H9 (cell line): ENCODE data around the gene THOC5. TPM values are rescaled to one million over a fixed set of nuclear protein-coding genes. Genes with fewer than 3 reads are reported as not detected.
"Not testable (repeated sequence)": the region's sequence is repeated elsewhere in the genome, so short reads cannot be mapped to it uniquely, and the experiment has no call there.

Source experiments
- DNase-seq: peaks from one replicate; pipeline ENCODE4 v3.0.0-alpha.2; 2017
- H2AFZ ChIP-seq: one replicate; pipeline ENCODE4 v1.6.1; 2013; ENCODE audit warnings: mild to moderate bottlenecking, low read length, control low read depth, moderate library complexity
- H2AK5ac ChIP-seq: 2 replicates; pipeline ENCODE4 v1.6.1; 2013; ENCODE audit warnings: low read length, control low read depth, mixed read lengths; ENCODE audit not compliant: insufficient read length
- H2BK120ac ChIP-seq: one replicate; pipeline ENCODE4 v1.6.1; 2013; ENCODE audit warnings: low read depth, mild to moderate bottlenecking, low read length, control low read depth, inconsistent platforms; ENCODE audit not compliant: poor library complexity, severe bottlenecking
- H2BK12ac ChIP-seq: 2 replicates; pipeline ENCODE4 v1.6.1; 2013; ENCODE audit warnings: low read length, control low read depth, mixed read lengths, low read depth; ENCODE audit not compliant: insufficient read length
- H2BK15ac ChIP-seq: 2 replicates; pipeline ENCODE4 v1.6.1; 2013; ENCODE audit warnings: low read depth, low read length, control low read depth
- H2BK20ac ChIP-seq: one replicate; pipeline ENCODE4 v1.6.1; 2013; ENCODE audit warnings: low read depth, mild to moderate bottlenecking, low read length, control low read depth, inconsistent platforms; ENCODE audit not compliant: poor library complexity, severe bottlenecking
- H2BK5ac ChIP-seq: 2 replicates; pipeline ENCODE4 v1.6.1; 2013; ENCODE audit warnings: low read length, control low read depth, mixed read lengths; ENCODE audit not compliant: insufficient read length
- H3K14ac ChIP-seq: 2 replicates; pipeline ENCODE4 v1.6.1; 2013; ENCODE audit warnings: low read length, control low read depth; ENCODE audit not compliant: insufficient read depth
- H3K18ac ChIP-seq: 2 replicates; pipeline ENCODE4 v1.6.1; 2013; ENCODE audit warnings: low read depth, mild to moderate bottlenecking, mixed read lengths, low read length, control low read depth; ENCODE audit not compliant: insufficient read length
- H3K23ac ChIP-seq: 2 replicates; pipeline ENCODE4 v1.6.1; 2013; ENCODE audit warnings: low read length, control low read depth, mixed read lengths, low read depth; ENCODE audit not compliant: insufficient read length
- H3K23me2 ChIP-seq: 2 replicates; pipeline ENCODE4 v1.6.1; 2013; ENCODE audit warnings: low read depth, mild to moderate bottlenecking, mixed read lengths, low read length, control low read depth; ENCODE audit not compliant: insufficient read length, poor library complexity, severe bottlenecking
- H3K27ac ChIP-seq: 2 replicates; pipeline ENCODE4 v1.5.1; 2013; ENCODE audit warnings: low read length, control low read depth, mixed read lengths, low read depth; ENCODE audit not compliant: insufficient read length
- H3K27me3 ChIP-seq: 2 replicates; pipeline ENCODE4 v1.6.1; 2013; ENCODE audit warnings: low read length, control low read depth, inconsistent platforms; ENCODE audit not compliant: insufficient read depth
- H3K4ac ChIP-seq: 2 replicates; pipeline ENCODE4 v1.6.1; 2013; ENCODE audit warnings: low read depth, mild to moderate bottlenecking, control low read depth, inconsistent platforms, low read length, moderate library complexity
- H3K4me1 ChIP-seq: 2 replicates; pipeline ENCODE4 v1.6.1; 2013; ENCODE audit warnings: low read length, control low read depth, inconsistent platforms; ENCODE audit not compliant: insufficient read depth
- H3K4me2 ChIP-seq: 2 replicates; pipeline ENCODE4 v1.6.1; 2013; ENCODE audit warnings: low read length, control low read depth, mixed read lengths; ENCODE audit not compliant: insufficient read length, insufficient read depth
- H3K56ac ChIP-seq: 2 replicates; pipeline ENCODE4 v1.6.1; 2013; ENCODE audit warnings: low read depth, mild to moderate bottlenecking, mixed read lengths, low read length, control low read depth; ENCODE audit not compliant: insufficient read length
- H3K79me1 ChIP-seq: 2 replicates; pipeline ENCODE4 v1.6.1; 2013; ENCODE audit warnings: low read depth, mild to moderate bottlenecking, moderate library complexity, low read length, control low read depth, inconsistent platforms; ENCODE audit not compliant: insufficient read depth, poor library complexity, severe bottlenecking
- H3K79me2 ChIP-seq: 2 replicates; pipeline ENCODE4 v1.6.1; 2013; ENCODE audit warnings: low read length, control low read depth, inconsistent platforms; ENCODE audit not compliant: insufficient read depth
- H3K9ac ChIP-seq: 2 replicates; pipeline ENCODE4 v1.6.1; 2013; ENCODE audit warnings: low read length, control low read depth, mixed read lengths; ENCODE audit not compliant: insufficient read length; ENCODE audit errors: extremely low read depth
- H3K9me3 ChIP-seq: one replicate; pipeline ENCODE4 v1.6.1; 2013; ENCODE audit warnings: low read depth, low read length, inconsistent platforms; ENCODE audit not compliant: control insufficient read depth
- H3T11ph ChIP-seq: one replicate; pipeline ENCODE4 v1.6.1; 2013; ENCODE audit warnings: mild to moderate bottlenecking, low read length, control low read depth, inconsistent platforms
- H4K20me1 ChIP-seq: one replicate; pipeline ENCODE4 v1.6.1; 2013; ENCODE audit not compliant: control insufficient read depth, insufficient read length, insufficient read depth
- H4K5ac ChIP-seq: 2 replicates; pipeline ENCODE4 v1.6.1; 2013; ENCODE audit warnings: low read depth, mild to moderate bottlenecking, mixed read lengths, low read length, control low read depth; ENCODE audit not compliant: insufficient read length
- H4K8ac ChIP-seq: replicated peaks from 2 replicates; pipeline ENCODE4 v1.6.1; 2013; ENCODE audit warnings: low read length, control low read depth, mixed read lengths, low read depth; ENCODE audit not compliant: insufficient read length
- H4K91ac ChIP-seq: 2 replicates; pipeline ENCODE4 v1.6.1; 2013; ENCODE audit warnings: low read depth, mild to moderate bottlenecking, moderate library complexity, mixed read lengths, low read length, control low read depth; ENCODE audit not compliant: insufficient read length
- H3K27ac Mint-ChIP-seq, 3 experiments: 2 replicates in 2 of 3; 3 replicates in 1 of 3; pipeline ENCODE4 v1.8.0; 2020 to 2021; ENCODE audit warnings: mixed read lengths in 3 of 3, mild to moderate bottlenecking in 1 of 3, moderate library complexity in 1 of 3
- H3K27me3 Mint-ChIP-seq: 2 replicates; pipeline ENCODE4 v1.8.0; 2021; ENCODE audit warnings: low read depth, mild to moderate bottlenecking, moderate library complexity, mixed read lengths
- H3K36me3 Mint-ChIP-seq, 3 experiments: 2 replicates in 2 of 3; 3 replicates in 1 of 3; pipeline ENCODE4 v1.8.0; 2020 to 2021; ENCODE audit warnings: low read depth in 3 of 3, mixed read lengths in 3 of 3; ENCODE audit not compliant: insufficient read depth in 1 of 3
- H3K4me1 Mint-ChIP-seq, 2 experiments: 2 replicates each; pipeline ENCODE4 v1.8.0; 2020; ENCODE audit warnings: mixed read lengths in 2 of 2
- H3K4me3 Mint-ChIP-seq, 2 experiments: 2 replicates in 1 of 2; 3 replicates in 1 of 2; pipeline ENCODE4 v1.8.0; 2020 to 2021; ENCODE audit warnings: mild to moderate bottlenecking in 2 of 2, mixed read lengths in 2 of 2, moderate library complexity in 1 of 2
- H3K9me3 Mint-ChIP-seq, 2 experiments: 2 replicates in 1 of 2; 3 replicates in 1 of 2; pipeline ENCODE4 v1.8.0; 2020; ENCODE audit warnings: mild to moderate bottlenecking in 2 of 2, mixed read lengths in 2 of 2, moderate library complexity in 1 of 2
- WGBS: extraction: QIAGEN DNeasy Blood & Tissue Kit; methylation state at CpG from one replicate; pipeline ENCODE4 v1.1.7; 2013; ENCODE audit warnings: missing lambda C conversion rate, low lambda C conversion rate, mixed read lengths; ENCODE audit not compliant: insufficient read length; ENCODE audit errors: extremely low coverage; 5-methylcytosine and 5-hydroxymethylcytosine counted together
- total RNA-seq: library from RNA; stranded (reverse); gene quantifications from 2 replicates; pipeline ENCODE4 v1.2.1, GENCODE V29; 2021
- TF ChIP-seq, protein P1 (sequence below): fragments of 200-600 bp; sonication (generic); conservative IDR thresholded peaks from 3 replicates; pipeline ENCODE4 v1.8.0; 2021; ENCODE audit warnings: antibody characterized with exemption, mild to moderate bottlenecking

Gene THOC5
- total RNA-seq, 1 experiment from 2014 or later = 71.8 TPM

DNA sequence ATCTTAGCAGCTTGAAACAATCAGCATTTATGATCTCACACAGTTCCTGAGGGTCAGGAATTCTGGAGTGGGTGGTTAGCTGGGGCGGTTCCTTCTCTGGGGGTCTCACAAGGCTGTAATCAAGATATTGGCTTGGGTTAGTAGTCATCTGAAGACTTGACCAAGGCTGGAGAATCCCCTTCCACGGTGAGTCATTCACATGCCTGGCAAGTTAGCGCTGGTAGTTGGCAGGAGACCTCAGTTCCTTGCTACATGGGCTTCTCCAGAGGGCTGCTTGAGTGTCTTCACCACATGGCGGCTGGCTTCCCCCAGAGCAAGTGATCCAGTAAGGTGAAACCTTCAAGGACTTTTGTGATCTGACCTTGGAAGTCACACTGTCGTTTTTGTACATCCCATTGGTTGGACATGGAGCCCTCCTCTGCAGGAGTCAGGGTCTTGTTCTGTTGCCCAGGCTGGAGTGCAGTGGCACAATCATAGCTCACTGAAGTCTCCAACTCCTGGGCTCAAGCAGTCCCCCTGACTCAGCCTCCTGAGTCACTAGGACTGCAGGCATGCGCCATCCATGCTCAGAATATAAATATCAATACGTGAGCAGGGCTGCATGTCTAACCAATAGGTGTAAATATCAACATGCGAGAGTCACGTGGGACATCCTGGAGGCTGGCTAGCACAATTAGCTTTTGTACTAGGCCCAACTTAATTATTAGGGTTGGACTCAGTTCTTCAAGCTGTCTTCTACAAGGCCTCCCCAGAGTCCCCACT lies 34.6 kb upstream of the THOC5 start:
- H3K4me1 Mint-ChIP-seq = no peaks in the 10 kb centered on the region
- TF ChIP-seq, protein P1, sequence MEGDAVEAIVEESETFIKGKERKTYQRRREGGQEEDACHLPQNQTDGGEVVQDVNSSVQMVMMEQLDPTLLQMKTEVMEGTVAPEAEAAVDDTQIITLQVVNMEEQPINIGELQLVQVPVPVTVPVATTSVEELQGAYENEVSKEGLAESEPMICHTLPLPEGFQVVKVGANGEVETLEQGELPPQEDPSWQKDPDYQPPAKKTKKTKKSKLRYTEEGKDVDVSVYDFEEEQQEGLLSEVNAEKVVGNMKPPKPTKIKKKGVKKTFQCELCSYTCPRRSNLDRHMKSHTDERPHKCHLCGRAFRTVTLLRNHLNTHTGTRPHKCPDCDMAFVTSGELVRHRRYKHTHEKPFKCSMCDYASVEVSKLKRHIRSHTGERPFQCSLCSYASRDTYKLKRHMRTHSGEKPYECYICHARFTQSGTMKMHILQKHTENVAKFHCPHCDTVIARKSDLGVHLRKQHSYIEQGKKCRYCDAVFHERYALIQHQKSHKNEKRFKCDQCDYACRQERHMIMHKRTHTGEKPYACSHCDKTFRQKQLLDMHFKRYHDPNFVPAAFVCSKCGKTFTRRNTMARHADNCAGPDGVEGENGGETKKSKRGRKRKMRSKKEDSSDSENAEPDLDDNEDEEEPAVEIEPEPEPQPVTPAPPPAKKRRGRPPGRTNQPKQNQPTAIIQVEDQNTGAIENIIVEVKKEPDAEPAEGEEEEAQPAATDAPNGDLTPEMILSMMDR = no peak

DNA sequence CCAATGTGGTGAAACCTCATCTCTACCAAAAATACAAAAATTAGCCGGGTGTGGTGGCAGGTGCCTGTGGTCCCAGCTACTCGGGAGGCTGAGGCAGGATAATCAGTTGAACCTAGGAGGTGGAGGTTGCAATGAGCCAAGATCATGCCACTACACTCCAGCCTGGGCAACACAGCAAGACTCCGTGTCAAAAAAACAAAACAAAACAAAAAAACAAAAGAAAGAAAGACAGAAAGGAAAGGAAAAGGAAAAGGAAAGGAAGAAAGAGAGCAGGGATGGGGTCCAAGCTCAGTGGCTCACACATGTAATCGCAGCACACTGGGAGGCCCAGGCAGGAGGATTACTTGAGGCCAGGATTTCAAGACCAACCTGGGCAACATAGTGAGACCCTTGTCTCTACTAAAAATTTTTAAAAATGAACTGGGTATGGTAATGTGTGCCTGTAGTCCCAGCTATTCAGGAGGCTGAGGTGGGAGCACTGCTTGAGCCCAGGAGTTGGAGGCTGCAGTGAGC lies 32.7 kb upstream of the THOC5 start:
- H3K23ac ChIP-seq, H3K4me3 Mint-ChIP-seq, H2BK120ac ChIP-seq, H3K18ac ChIP-seq, H3K79me1 ChIP-seq, H4K91ac ChIP-seq, H2AFZ ChIP-seq, H3K27me3 ChIP-seq, H2BK5ac ChIP-seq, H4K20me1 ChIP-seq, H3K9ac ChIP-seq, H4K5ac ChIP-seq, H3K4ac ChIP-seq, H3K27ac Mint-ChIP-seq, H3K27me3 Mint-ChIP-seq, H3K23me2 ChIP-seq, H3K27ac ChIP-seq, H4K8ac ChIP-seq, H2BK20ac ChIP-seq, H3T11ph ChIP-seq, H3K79me2 ChIP-seq, H3K56ac ChIP-seq, H3K36me3 Mint-ChIP-seq, H2BK12ac ChIP-seq, H3K14ac ChIP-seq, H3K9me3 ChIP-seq, H2BK15ac ChIP-seq, DNase-seq, H3K4me2 ChIP-seq, H3K4me1 ChIP-seq, H2AK5ac ChIP-seq, H3K9me3 Mint-ChIP-seq: not testable (repeated sequence)
- H3K4me1 Mint-ChIP-seq = peaks cover 13 to 15% of the 10 kb centered on the region in 2 experiments
- WGBS = no CpG with 5 or more reads among the region's 4 CpGs

More for the DNA sequence above, 34.6 kb upstream of the THOC5 start:
- H2AK5ac ChIP-seq = no peak overlapping the region
- H3K36me3 Mint-ChIP-seq = no peaks in the 10 kb centered on the region
- no peaks in the 10 kb centered on the region for H3K27me3 ChIP-seq
- H2BK12ac ChIP-seq = no peak overlapping the region
- no peaks in the 10 kb centered on the region for H3K9me3 ChIP-seq
- no peak overlapping the region for H3K14ac ChIP-seq
- H3K18ac ChIP-seq = no peak overlapping the region
- H3T11ph ChIP-seq = no peak overlapping the region
- no peak overlapping the region for H2BK5ac ChIP-seq
- no peak overlapping the region for H2BK120ac ChIP-seq
- no peak overlapping the region for H4K5ac ChIP-seq
- no peaks in the 10 kb centered on the region for H3K27me3 Mint-ChIP-seq
- H3K9me3 Mint-ChIP-seq = no peaks in the 10 kb centered on the region
- H3K79me1 ChIP-seq = no peaks in the 10 kb centered on the region
- H4K8ac ChIP-seq = no peak overlapping the region
- H3K9ac ChIP-seq = no peak overlapping the region
- no peak overlapping the region for H4K91ac ChIP-seq
- no peaks in the 10 kb centered on the region for H3K23me2 ChIP-seq
- H3K79me2 ChIP-seq = no peaks in the 10 kb centered on the region
- no peak overlapping the region for H3K27ac ChIP-seq
- no peak overlapping the region for H2BK15ac ChIP-seq
- no peak overlapping the region for H2BK20ac ChIP-seq
- no peaks in the 10 kb centered on the region for H3K4me1 ChIP-seq
- no peak overlapping the region for H3K27ac Mint-ChIP-seq
- H3K4me2 ChIP-seq = no peak overlapping the region
- H3K23ac ChIP-seq = no peak overlapping the region
- H3K4ac ChIP-seq = no peak overlapping the region
- no peak overlapping the region for H2AFZ ChIP-seq
- no CpG with 5 or more reads among the region's 9 CpGs for WGBS
- no peaks in the 10 kb centered on the region for H4K20me1 ChIP-seq
- no peak overlapping the region for H3K4me3 Mint-ChIP-seq
- no peak for DNase-seq
- no peak overlapping the region for H3K56ac ChIP-seq
